ENCODE data around the gene HSDL1.

DNA sequence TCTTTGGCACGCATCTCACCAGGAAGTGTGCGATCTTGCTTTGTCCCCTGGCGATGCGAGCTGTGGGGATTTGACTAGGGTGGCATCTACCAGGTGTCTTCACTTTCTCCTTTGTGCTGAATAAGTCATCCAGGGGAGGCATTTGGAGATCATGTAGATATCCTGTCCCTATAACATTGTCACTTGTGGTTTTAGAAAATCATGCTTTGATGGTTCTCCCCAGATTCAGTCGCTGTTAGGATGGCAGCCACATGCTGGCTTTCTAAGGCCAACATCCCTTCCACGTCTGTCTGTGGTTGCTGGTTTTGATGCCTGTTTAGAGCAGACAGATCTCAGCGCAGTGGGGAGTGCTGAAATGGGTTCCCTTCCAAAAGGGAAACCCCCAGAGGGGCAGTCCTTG is 48.5 kb upstream of the HSDL1 start:
- TF ChIP-seq GATA3 (IDR thresholded peaks at IDR 0.05; ENCODE audit: low read depth, low read length) (no peak), GATA2 (IDR thresholded peaks at IDR 0.05; ENCODE audit: low read depth, low read length) (no peak)

All from SH-SY5Y (cell line).